Measurements from ENCODE around the gene MCM8.
"Not testable (repeated sequence)": the region's sequence is repeated elsewhere in the genome, so short reads cannot be mapped to it uniquely, and the experiment has no call there.

Gene MCM8

GRCh38 chr20:6007529-6008103 lies 57.2 kb downstream of the MCM8 start:
- no peak for DNase-seq

GRCh38 chr20:6008254-6008653 lies 57.8 kb downstream of the MCM8 start:
- DNase-seq, result no peak

- DNase-seq, result no peak
Measured at GRCh38 chr20:6012179-6012578, 61.7 kb downstream of the MCM8 start.

- DNase-seq, result no peak
Measured at GRCh38 chr20:6014017-6014416, 63.6 kb downstream of the MCM8 start.

GRCh38 chr20:6014957-6015356 lies 64.5 kb downstream of the MCM8 start:
- no peak for DNase-seq

GRCh38 chr20:6017467-6017866 lies 67.0 kb downstream of the MCM8 start:
- DNase-seq, result no peak

GRCh38 chr20:6017880-6018279 lies 67.4 kb downstream of the MCM8 start:
- DNase-seq, result no peak

- DNase-seq, result no peak
Measured at GRCh38 chr20:6024768-6025167, 74.3 kb downstream of the MCM8 start.

GRCh38 chr20:6026051-6026450 lies 75.6 kb downstream of the MCM8 start:
- DNase-seq, result no peak

- no peak for DNase-seq
Measured at GRCh38 chr20:6028818-6029217, 78.4 kb downstream of the MCM8 start.

GRCh38 chr20:6029538-6029937 lies 79.1 kb downstream of the MCM8 start:
- DNase-seq, result no peak

- DNase-seq, result no peak
Measured at GRCh38 chr20:6030453-6031080, 80.1 kb downstream of the MCM8 start.

- DNase-seq, result not testable (repeated sequence)
Measured at GRCh38 chr20:6032907-6033306, 82.5 kb downstream of the MCM8 start.

- DNase-seq, result no peak
Measured at GRCh38 chr20:6034134-6034969, 83.9 kb downstream of the MCM8 start.

- no peak for DNase-seq
Measured at GRCh38 chr20:6036213-6036612, 85.8 kb downstream of the MCM8 start.

GRCh38 chr20:6037082-6037481 lies 86.6 kb downstream of the MCM8 start:
- no peak for DNase-seq

GRCh38 chr20:6038256-6038655 lies 87.8 kb downstream of the MCM8 start:
- no peak for DNase-seq

GRCh38 chr20:6039766-6040165 lies 89.3 kb downstream of the MCM8 start:
- no peak for DNase-seq

- DNase-seq, result no peak
Measured at GRCh38 chr20:6040540-6040939, 90.1 kb downstream of the MCM8 start.

GRCh38 chr20:6040958-6041807 lies 90.7 kb downstream of the MCM8 start:
- DNase-seq, result no peak

GRCh38 chr20:6041808-6042265 lies 91.4 kb downstream of the MCM8 start:
- DNase-seq, result no peak

GRCh38 chr20:6044115-6044514 lies 93.7 kb downstream of the MCM8 start:
- DNase-seq, result no peak

- DNase-seq, result no peak
Measured at GRCh38 chr20:6045566-6045965, 95.1 kb downstream of the MCM8 start.
